Bronchial epithelial cell (primary cell): ENCODE data around the gene CENPM. TPM values are rescaled to one million over a fixed set of nuclear protein-coding genes. Genes with fewer than 3 reads are reported as not detected.

Source experiments
- DNase-seq: peaks from one replicate; pipeline ENCODE4 v3.0.0-alpha.2; 2010; ENCODE audit warnings: low read depth
- FAIRE-seq: peaks from 2 replicates; lab custom pipeline; 2011; peaks lifted over from hg19 to GRCh38; lab: Jason Lieb, UNC
- H3K27me3 ChIP-seq: 2 replicates; pipeline ENCODE4 v1.5.1; 2011; ENCODE audit warnings: low read length; ENCODE audit not compliant: control insufficient read depth, insufficient read depth
- H3K36me3 ChIP-seq: 2 replicates; pipeline ENCODE4 v1.5.1; 2011; ENCODE audit warnings: low read length; ENCODE audit not compliant: control insufficient read depth, insufficient read depth
- H3K4me3 ChIP-seq: 2 replicates; pipeline ENCODE4 v1.5.1; 2011; ENCODE audit warnings: mild to moderate bottlenecking, low read depth, low read length, control low read depth
- CTCF ChIP-seq: IDR thresholded peaks from 2 replicates; pipeline ENCODE4 v1.5.1; 2011; ENCODE audit warnings: mild to moderate bottlenecking, moderate library complexity, low read length, control low read depth, inconsistent platforms; ENCODE audit not compliant: insufficient read depth, severe bottlenecking
- total RNA-seq: library from RNA; depleted of rRNA; stranded (reverse); fragments of >200 nt; gene quantifications from 2 replicates; pipeline ENCODE4 v1.2.1, GENCODE V29; 2014

CENPM gene
- total RNA-seq, 1 donor from 2014 or later = 1.3 TPM

DNA sequence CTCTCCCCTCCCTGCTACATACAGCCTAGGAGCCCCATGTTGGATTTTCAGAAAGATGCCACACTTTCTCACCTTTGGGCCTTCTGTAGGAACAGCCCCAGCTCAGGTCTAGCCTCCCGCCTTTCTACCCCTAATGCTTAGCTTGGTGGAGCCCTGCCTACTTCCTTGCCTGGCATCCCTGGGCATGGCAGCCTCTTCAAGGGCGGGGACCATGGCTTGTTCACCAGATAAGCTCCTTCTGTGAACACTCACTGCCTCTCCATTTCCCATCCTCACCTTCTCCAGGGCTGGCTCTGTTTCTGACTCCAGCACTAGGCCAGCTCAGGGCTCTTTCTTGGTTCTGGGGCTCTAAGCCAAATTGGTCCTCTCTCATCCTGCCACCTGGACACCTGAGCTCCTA, 23.6 kb upstream of the CENPM start:
- no peak for DNase-seq
- no peak for TF ChIP-seq CTCF
- peaks cover 8% of the 10 kb centered on the region for H3K27me3 ChIP-seq
- H3K4me3 ChIP-seq = no peak overlapping the region
- no peaks in the 10 kb centered on the region for H3K36me3 ChIP-seq
- no peak for FAIRE-seq

- TF ChIP-seq CTCF = no peak
- no peaks in the 10 kb centered on the region for H3K27me3 ChIP-seq
- DNase-seq (no peak), FAIRE-seq (no peak)
- no peak within 1 kb of the TSS for H3K4me3 ChIP-seq
- H3K36me3 ChIP-seq = no peaks in the 10 kb centered on the region
These were observed 22.2 kb upstream of the CENPM start, which contains the start of gene SEPTIN3 for GRCh38 chr22:41969110-41969646. Gene SEPTIN3 (plus strand): TSS chr22:41969443. CDS start chr22:41971493, 2,050 bp downstream.

DNA sequence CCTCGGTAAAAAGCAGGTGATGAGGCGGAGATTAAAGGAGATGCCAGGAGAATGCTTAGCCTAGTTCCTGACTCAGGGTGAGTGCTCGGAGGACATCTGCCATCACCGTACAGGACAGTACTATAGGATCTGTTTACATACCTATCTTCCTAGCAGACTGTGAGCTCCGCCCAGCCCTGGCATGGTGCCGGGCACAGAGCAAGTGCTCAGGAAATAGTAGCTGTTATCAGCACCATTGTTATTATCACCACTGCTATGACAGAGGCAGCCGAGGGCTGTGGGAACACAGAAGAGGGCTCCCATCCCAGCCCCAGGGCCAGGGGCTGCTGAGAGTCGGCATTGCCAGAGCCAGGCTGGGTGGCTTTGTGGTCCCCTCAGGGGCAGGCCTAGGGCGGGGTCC, 21.6 kb upstream of the CENPM start:
- peak; percentile 18 for FAIRE-seq
- TF ChIP-seq CTCF = no peak
- Histone ChIP-seq H3K4me3 (no peak overlapping the region), H3K27me3 (no peaks in the 10 kb centered on the region), H3K36me3 (no peaks in the 10 kb centered on the region)
- DNase-seq = peak; percentile 29

GRCh38 chr22:41966607-41967240, 19.8 kb upstream of the CENPM start:
- FAIRE-seq (peak; percentile 36), DNase-seq (peak; percentile 82)
- peak; percentile 46 for TF ChIP-seq CTCF

GRCh38 chr22:41966225-41966606, 19.3 kb upstream of the CENPM start:
- DNase-seq = no peak
- TF ChIP-seq CTCF = no peak
- Histone ChIP-seq H3K36me3 (no peaks in the 10 kb centered on the region), H3K4me3 (no peak overlapping the region), H3K27me3 (peaks cover 2% of the 10 kb centered on the region)
- FAIRE-seq = no peak

More at GRCh38 chr22:41966607-41967240, 19.8 kb upstream of the CENPM start:
- Histone ChIP-seq H3K27me3 (peaks cover 2% of the 10 kb centered on the region), H3K36me3 (no peaks in the 10 kb centered on the region), H3K4me3 (no peak overlapping the region)
